Measurements from ENCODE around the gene RAP2A. TPM values are rescaled to one million over a fixed set of nuclear protein-coding genes. Genes with fewer than 3 reads are reported as not detected.

The RAP2A gene
- total RNA-seq, 2 donors from 2014 or later, result 31.0 to 39.4 TPM

DNA sequence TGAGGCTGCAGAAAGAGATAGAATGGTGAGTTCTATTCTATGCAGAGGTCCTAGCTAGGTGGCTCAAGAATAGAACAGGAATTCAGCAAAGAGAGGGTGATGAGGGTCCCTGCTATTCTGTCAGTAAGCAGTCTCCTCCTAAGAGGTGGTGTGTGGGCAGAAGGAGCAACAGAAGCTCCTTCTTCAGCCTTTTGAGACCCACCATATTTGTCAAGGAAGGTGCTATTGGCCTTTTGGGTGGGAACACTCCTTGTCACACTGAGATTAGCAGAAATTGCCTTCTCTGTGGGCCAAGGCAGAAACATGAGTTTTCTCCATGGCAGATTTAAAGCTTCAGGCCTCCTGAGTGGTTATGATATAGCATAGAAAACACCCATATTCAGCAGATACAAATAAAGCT is 39.4 kb upstream of the RAP2A start:
- Histone ChIP-seq H3K27ac (no peak overlapping the region), H3K4me3 (no peak overlapping the region), H3K4me1 (ENCODE audit: control insufficient read depth in 1 of 2, low read depth in 2 of 2) (peaks cover 0 to 9% of the 10 kb centered on the region in 2 donors), H3K27me3 (replicated peaks; ENCODE audit: insufficient read depth) (no peaks in the 10 kb centered on the region), H3K9me3 (no peaks in the 10 kb centered on the region), H3K36me3 (peaks cover 8% of the 10 kb centered on the region)
- TF ChIP-seq, protein P1, sequence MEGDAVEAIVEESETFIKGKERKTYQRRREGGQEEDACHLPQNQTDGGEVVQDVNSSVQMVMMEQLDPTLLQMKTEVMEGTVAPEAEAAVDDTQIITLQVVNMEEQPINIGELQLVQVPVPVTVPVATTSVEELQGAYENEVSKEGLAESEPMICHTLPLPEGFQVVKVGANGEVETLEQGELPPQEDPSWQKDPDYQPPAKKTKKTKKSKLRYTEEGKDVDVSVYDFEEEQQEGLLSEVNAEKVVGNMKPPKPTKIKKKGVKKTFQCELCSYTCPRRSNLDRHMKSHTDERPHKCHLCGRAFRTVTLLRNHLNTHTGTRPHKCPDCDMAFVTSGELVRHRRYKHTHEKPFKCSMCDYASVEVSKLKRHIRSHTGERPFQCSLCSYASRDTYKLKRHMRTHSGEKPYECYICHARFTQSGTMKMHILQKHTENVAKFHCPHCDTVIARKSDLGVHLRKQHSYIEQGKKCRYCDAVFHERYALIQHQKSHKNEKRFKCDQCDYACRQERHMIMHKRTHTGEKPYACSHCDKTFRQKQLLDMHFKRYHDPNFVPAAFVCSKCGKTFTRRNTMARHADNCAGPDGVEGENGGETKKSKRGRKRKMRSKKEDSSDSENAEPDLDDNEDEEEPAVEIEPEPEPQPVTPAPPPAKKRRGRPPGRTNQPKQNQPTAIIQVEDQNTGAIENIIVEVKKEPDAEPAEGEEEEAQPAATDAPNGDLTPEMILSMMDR (IDR thresholded peaks at IDR 0.05), result no peak
- no peak for DNase-seq (ENCODE audit: low spot score)
- no peak for ATAC-seq (ENCODE audit: insufficient number of reproducible peaks, low FRiP score, low read depth)

DNA sequence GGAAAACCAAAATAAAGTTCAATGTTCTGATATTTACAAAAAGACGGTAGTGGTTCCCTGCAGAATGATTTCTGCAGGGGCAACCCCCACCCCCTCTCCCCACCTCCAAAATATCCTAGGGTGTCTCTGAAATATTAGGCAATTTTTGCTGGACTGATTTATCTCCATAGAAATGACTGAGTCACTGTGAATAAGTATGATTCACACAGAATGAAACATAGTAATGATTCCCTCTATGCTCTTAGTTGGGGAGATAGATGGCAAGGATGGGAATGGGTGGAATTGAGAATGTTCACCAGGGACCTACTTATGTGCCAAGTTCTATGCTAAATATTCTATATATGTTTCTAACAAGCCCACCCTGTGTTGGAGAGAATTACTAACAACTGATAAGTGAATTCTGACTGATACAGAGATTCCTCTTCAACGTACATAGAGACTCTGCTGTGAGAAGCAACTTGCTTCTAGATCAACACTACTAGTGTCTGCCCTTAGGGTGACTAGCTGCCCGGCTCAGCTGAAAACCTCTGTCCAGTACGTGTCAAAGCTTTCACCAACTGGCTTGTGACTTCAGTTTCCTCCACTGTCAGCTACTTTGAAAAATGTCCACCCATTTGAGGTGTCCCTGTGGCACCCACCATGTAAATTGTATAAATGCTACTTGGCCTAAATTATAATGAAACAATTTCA is 38.4 kb upstream of the RAP2A start:
- Histone ChIP-seq H3K27me3 (replicated peaks; ENCODE audit: insufficient read depth) (no peaks in the 10 kb centered on the region), H3K4me3 (no peak overlapping the region), H3K4me1 (ENCODE audit: control insufficient read depth in 1 of 2, low read depth in 2 of 2) (peaks cover 0 to 9% of the 10 kb centered on the region in 2 donors), H3K27ac (no peak overlapping the region), H3K9me3 (no peaks in the 10 kb centered on the region), H3K36me3 (peaks cover 8% of the 10 kb centered on the region)
- TF ChIP-seq, protein P1 (IDR thresholded peaks at IDR 0.05), result no peak
- ATAC-seq (ENCODE audit: insufficient number of reproducible peaks, low FRiP score, low read depth), result no peak
- no peak for DNase-seq (ENCODE audit: low spot score)

DNA sequence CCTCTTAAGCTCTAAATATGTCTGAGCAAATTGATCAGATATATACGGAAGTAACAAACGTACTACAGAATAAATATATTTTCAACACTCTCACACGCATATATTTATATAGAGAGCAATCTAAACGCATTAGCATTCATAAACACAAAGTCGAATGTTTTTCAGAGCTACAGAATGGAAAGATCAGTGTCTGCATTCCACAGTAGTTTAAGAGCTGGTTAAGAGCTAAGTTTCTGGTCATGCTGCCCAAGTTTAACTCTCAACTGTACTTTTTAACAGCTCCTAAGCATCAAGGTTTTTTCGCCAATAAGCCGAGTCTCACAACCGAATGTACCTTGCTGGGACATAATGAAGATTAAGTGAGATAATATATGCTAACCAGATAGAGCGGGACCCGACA is 36.7 kb upstream of the RAP2A start:
- ATAC-seq (ENCODE audit: insufficient number of reproducible peaks, low FRiP score, low read depth) (no peak), DNase-seq (ENCODE audit: low spot score) (no peak)
- no peak overlapping the region for H3K4me3 ChIP-seq
- no peaks in the 10 kb centered on the region for H3K9me3 ChIP-seq
- H3K27me3 ChIP-seq (replicated peaks; ENCODE audit: insufficient read depth), result no peaks in the 10 kb centered on the region
- no peak overlapping the region for H3K27ac ChIP-seq
- H3K36me3 ChIP-seq, result peaks cover 4% of the 10 kb centered on the region
- TF ChIP-seq, protein P1 (IDR thresholded peaks at IDR 0.05), result no peak
- H3K4me1 ChIP-seq (ENCODE audit: control insufficient read depth in 1 of 2, low read depth in 2 of 2), result no peaks in the 10 kb centered on the region

DNA sequence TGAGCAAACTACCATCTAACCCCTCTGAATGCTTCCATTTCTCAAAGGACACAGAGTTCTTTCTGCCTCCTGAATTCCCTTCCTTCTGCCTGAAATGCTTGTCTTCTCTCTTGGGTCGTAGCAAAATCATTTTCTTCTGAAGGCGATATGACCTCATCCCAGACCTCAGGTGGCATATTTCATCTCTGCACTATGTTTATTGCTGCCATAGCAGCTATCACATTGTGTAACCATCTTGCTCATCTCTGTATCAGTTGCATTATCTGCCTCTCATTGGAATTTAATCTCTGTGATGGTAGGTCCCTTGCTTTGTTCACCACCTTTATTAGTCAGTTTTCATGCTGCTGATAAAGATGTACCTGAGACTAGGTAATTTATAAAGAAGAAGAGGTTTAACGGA is 32.5 kb upstream of the RAP2A start:
- Histone ChIP-seq H3K9me3 (no peaks in the 10 kb centered on the region), H3K36me3 (no peaks in the 10 kb centered on the region), H3K4me3 (no peak overlapping the region), H3K4me1 (ENCODE audit: control insufficient read depth in 1 of 2, low read depth in 2 of 2) (no peaks in the 10 kb centered on the region), H3K27me3 (replicated peaks; ENCODE audit: insufficient read depth) (no peaks in the 10 kb centered on the region), H3K27ac (no peak overlapping the region)
- ATAC-seq (ENCODE audit: insufficient number of reproducible peaks, low FRiP score, low read depth) (no peak), DNase-seq (ENCODE audit: low spot score) (no peak)
- TF ChIP-seq, protein P1 (IDR thresholded peaks at IDR 0.05), result no peak

DNA sequence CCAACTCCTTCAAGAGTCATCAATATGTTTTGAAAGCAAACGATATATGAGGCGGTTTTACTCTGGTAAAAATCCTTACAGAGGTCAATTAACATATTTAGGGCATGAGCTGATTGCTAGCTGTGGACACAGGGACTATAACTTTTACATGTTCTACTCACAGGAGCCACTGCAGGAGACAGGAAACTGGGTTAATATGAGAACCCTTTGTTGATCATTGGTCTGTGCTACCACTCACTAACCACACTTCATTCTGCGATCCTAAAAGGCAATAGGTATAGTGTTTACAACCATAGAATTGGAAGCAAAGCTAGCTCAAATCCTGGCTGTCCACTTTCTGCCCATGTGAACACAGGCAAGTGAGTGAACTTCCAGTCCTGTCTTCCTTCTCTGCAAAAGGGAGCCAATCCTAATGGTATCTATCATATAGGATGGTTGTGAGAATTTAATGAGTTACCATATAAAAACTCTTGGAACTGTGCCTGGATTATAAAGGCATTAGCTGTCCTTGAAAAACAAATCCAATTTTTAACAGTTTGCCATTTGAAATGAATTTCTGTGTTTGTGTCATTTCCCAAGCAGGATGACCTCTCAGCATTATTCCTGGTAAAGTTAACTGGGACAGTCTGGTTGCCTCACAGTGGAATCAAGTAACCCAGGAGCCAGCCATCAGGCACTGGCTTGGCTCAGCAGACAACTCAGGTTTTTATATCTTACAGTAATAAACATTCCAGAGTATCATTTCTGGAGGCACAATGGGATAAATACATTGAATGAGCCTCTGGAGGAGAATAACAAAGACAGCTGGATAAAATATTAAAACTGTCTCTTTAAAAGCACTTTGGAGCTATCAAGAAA is 29.8 kb upstream of the RAP2A start:
- H3K36me3 ChIP-seq, result no peaks in the 10 kb centered on the region
- no peak for DNase-seq (ENCODE audit: low spot score)
- no peak overlapping the region for H3K27ac ChIP-seq
- no peaks in the 10 kb centered on the region for H3K27me3 ChIP-seq (replicated peaks; ENCODE audit: insufficient read depth)
- TF ChIP-seq, protein P1 (IDR thresholded peaks at IDR 0.05), result no peak
- H3K4me3 ChIP-seq, result no peak overlapping the region
- no peaks in the 10 kb centered on the region for H3K9me3 ChIP-seq
- no peak for ATAC-seq (ENCODE audit: insufficient number of reproducible peaks, low FRiP score, low read depth)
- no peaks in the 10 kb centered on the region for H3K4me1 ChIP-seq (ENCODE audit: control insufficient read depth in 1 of 2, low read depth in 2 of 2)

Measured in thoracic aorta (tissue), 2 donors.